Limb (tissue), 2 donors: Measurements from ENCODE around the gene SHC2.
"Not testable (repeated sequence)": the region's sequence is repeated elsewhere in the genome, so short reads cannot be mapped to it uniquely, and the experiment has no call there.

ENCODE experiments used
- DNase-seq, 2 donors: peaks; one replicate each; pipeline ENCODE4 v3.0.0-alpha.2; 2016; ENCODE audit errors: extremely low spot score in 2 of 2

SHC2 gene

GRCh38 chr19:408441-408901 lies 52.4 kb downstream of the SHC2 start:
- peak in 1 of 2 donors; percentile 66 for DNase-seq

- DNase-seq = peak in 1 of 2 donors; percentile 41
Observed at GRCh38 chr19:407511-408440, 53.1 kb downstream of the SHC2 start.

- no peak for DNase-seq
Observed at GRCh38 chr19:406971-407510, 53.8 kb downstream of the SHC2 start.

GRCh38 chr19:406135-406781 lies 54.6 kb downstream of the SHC2 start:
- peak in 1 of 2 donors; percentile 43 for DNase-seq

- DNase-seq = peak in 1 of 2 donors; percentile 37
Observed at GRCh38 chr19:405121-405965, 55.5 kb downstream of the SHC2 start.

GRCh38 chr19:403221-404027 lies 57.4 kb downstream of the SHC2 start:
- DNase-seq = peak in 1 of 2 donors; percentile 31

GRCh38 chr19:402786-403185 lies 58.0 kb downstream of the SHC2 start:
- DNase-seq = no peak

- peak in 1 of 2 donors; percentile 49 for DNase-seq
Observed at GRCh38 chr19:401866-402511, 58.8 kb downstream of the SHC2 start.

GRCh38 chr19:400976-401865 lies 59.6 kb downstream of the SHC2 start:
- no peak for DNase-seq

- DNase-seq = no peak
Observed at GRCh38 chr19:399370-399769, 61.5 kb downstream of the SHC2 start.

GRCh38 chr19:398719-399118 lies 62.1 kb downstream of the SHC2 start:
- DNase-seq = no peak

GRCh38 chr19:397941-398706 lies 62.7 kb downstream of the SHC2 start:
- no peak for DNase-seq

GRCh38 chr19:397321-397720 lies 63.5 kb downstream of the SHC2 start:
- DNase-seq = no peak

GRCh38 chr19:395467-395866 lies 65.4 kb downstream of the SHC2 start:
- no peak for DNase-seq

- DNase-seq = not testable (repeated sequence)
Observed at GRCh38 chr19:394857-395256, 66.0 kb downstream of the SHC2 start.

GRCh38 chr19:393560-393959 lies 67.3 kb downstream of the SHC2 start:
- DNase-seq = not testable (repeated sequence)

GRCh38 chr19:392375-392970 lies 68.4 kb downstream of the SHC2 start:
- no peak for DNase-seq
